HG02970 (cell line): ENCODE data around the gene NAGK.
"Not testable (repeated sequence)": the region's sequence is repeated elsewhere in the genome, so short reads cannot be mapped to it uniquely, and the experiment has no call there.

ENCODE experiments used
- ATAC-seq: cut with Tn5 transposase; IDR thresholded peaks from one replicate; pipeline ENCODE4 v1.9.1; 2021; ENCODE audit warnings: mild to moderate bottlenecking, moderate library complexity, moderate number of reproducible peaks; ENCODE audit not compliant: unreplicated experiment, low FRiP score

NAGK gene

DNA sequence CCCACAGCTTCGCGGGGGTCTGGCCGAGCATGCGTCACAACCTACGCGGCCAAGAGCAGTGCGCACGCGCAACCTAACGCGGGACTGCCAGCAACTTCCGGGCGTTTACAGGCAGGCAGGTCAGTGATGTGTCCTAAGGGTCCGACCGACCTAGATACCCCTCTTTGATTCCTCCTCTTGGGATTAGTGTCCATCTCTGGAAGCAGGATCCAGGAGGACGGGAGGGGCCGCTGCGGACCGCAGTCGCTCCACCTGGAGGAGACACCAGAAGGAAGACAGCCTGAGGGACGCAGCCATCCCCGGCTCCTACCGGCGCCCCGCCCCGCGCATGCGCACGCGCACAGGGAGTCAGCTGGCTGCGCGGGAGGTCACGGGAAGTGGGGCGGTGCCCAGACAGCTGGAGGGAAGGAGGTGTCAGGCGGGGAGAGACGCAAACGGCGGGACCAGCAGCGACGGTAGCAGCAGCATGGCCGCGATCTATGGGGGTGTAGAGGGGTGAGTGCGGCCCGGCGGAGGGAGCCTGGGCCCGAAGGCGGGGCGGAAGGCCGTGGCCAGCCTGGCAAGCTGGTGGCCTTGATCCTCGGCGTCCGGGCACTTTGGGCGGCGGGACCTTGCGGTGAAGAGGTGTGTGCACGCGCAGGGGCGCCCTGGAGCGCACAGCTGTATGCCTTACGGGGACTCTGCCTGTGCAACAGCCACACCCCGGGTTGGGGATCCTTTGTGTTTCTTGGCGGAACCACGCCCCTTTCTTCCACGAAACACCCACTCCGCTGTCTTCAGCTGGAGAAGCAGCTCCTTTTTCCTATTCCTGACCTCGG, at the start of gene NAGK:
TSS of gene NAGK (plus strand) at position 431 of the 818 bp plus-strand sequence. CDS start at position 467, 36 bp downstream.
- peak; percentile 77 for ATAC-seq

DNA sequence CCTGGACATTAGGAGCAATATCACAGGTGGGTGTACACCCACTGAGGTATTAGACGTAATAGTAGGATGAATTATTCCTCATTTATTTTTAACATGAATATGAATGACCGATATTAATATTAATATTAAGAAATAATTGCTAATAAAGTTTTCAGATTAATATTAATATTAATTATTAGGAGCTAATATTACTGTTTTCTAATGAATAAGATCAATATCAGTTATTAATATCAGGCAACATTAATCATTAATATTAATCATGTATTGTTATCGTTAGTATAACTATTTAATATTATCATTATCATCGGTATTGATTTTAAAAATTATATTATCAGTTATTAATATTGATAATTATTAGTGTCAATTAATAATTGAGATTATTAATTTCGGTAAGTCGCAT, 48.5 kb upstream of the NAGK start:
- ATAC-seq, result not testable (repeated sequence)

DNA sequence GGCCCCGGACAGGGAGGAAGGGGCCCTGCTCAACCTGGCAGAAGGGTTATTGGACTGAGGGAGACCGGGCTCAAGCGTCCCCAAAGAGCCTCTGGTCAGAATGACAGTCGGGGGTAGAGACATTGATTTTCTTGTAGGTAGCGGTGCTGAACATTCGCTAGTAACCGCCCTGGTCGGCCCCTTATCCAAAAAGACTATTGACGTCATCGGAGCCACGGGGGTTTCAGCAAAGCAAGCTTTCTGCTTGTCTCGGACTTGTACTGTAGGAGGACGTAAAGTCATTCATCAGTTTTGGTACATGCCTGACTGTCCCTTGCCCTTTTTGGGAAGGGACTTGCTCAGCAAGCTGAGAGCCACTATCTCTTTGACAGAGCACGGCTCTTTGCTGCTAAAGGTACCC, 47.1 kb upstream of the NAGK start:
- not testable (repeated sequence) for ATAC-seq

DNA sequence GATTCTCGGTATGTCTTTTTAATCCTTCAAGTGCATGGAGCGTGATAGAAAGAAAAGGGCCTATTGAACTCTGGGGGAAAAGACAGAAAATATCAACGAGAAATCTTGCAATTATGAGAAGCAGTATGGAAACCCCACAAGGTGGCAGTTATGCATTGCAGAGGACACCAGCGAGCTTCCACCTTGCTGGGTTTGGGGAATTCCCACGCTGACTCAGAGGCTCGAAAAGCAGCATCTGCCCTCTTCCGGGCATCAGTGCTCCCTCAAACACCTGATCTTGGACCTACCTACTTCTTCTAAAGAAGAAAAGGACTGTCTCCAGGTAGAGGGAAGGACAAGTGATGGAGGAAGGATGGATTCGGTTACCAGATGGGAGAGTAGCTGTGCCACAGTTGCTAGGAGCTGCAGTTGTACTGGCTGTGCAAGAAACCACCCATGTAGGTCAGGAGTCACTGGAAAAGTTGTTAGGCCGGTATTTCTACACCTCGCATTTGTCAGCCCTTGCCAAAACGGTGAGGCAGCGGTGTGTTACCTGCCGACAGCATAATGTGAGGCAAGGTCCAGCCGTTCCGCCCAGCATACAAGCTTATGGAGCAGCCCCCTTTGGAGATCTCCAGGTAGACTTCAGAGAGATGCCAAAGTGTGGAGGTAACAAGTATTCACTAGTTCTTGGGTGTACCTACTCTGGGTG, 44.8 kb upstream of the NAGK start:
- ATAC-seq, result not testable (repeated sequence)

DNA sequence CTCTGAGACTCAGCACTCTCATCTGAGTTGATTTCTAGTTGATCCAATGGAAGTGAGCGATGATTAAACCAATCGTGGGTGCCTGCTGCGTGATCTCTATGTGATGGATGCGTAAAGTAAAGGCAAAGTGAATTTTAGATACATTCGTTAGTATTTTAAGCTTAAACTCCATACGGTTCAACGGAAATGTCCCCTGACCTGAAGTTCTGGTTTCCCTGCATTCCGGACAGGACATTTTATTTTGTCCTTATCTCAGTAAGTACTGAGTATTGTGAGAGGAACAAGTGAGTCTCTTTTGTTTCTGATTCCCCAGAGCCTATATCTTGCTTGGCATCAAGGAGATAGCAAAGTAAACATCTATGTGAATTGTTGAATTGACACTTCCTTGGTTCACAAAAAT, 32.2 kb upstream of the NAGK start:
- not testable (repeated sequence) for ATAC-seq

DNA sequence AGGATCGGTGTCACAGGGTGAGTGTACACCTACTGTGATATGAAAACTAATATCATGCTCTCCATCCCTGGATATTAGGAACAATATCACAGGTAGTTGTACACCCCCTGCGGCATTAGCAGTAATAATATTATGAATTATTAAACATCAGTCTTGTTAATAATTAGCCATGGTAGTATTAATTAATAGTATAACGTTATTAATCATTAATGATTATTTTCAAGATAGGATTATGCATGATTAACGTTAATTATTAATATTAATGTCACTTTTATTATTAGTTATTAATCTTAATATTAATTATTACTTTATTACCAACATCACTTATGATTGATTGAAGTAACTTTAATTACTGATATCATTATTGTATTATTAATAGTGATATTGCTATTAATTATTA, 26.2 kb upstream of the NAGK start:
- no peak for ATAC-seq

GRCh38 chr2:71043531-71044407, 24.7 kb upstream of the NAGK start:
- no peak for ATAC-seq

DNA sequence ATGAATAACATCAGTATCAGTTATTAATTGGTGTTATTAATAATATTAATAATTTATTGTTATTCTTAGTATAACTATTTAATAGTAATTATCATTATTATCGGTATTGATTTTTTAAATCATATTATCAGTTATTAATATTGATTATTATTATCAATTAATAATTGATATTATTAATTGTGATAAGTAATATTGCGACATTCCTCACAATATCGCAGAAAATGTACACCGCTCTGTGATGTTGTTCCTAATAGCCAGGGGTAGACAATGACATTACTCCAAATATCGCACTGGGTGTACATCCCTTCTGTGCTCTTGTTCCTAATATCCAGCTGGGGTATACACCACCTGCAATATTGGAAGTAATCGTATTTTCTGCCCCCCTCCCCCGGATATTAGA, 23.3 kb upstream of the NAGK start:
- no peak for ATAC-seq

- ATAC-seq, result no peak
Observed at GRCh38 chr2:71045865-71046548, 22.4 kb upstream of the NAGK start.

DNA sequence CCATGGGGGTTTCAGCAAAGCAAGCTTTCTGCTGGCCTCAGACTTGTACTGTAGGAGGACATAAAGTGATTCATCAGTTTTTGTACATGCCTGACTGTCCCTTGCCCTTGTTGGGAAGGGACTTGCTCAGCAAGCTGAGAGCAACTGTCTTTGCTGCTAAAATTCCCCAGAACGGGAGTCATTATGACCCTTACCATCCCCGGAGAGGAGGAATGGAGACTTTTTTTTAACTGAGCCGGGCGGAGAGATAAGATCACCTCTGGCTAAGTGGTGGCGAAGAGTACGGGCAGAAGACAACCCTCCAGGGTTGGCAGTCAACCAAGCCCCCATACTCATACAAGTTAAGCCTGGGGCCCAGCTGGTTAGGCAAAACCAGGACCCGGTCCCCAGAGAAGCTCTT, 20.4 kb upstream of the NAGK start:
- no peak for ATAC-seq

GRCh38 chr2:71049704-71050360, 18.6 kb upstream of the NAGK start:
- ATAC-seq, result not testable (repeated sequence)

- not testable (repeated sequence) for ATAC-seq
Observed at GRCh38 chr2:71055206-71055740, 13.2 kb upstream of the NAGK start.

DNA sequence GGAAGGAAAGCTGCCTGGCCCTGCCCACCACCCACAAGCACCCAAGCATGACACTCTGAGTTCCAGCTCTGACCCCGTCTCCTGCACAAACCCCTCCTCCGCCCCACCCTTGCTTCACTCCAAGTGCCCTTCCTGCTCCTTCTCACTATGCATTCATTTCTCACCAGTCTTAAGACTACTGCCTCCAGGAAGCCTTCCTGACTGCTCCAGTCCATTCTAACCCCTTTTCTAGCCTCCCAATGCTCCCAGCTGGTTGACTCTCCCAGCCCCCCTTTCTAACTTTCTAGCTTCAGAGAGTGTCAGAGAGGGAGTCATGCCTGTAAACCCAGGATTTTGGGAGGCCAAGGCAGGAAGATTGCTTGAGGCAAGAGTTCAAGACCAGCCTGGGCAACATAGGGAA, 8.2 kb upstream of the NAGK start:
- no peak for ATAC-seq

DNA sequence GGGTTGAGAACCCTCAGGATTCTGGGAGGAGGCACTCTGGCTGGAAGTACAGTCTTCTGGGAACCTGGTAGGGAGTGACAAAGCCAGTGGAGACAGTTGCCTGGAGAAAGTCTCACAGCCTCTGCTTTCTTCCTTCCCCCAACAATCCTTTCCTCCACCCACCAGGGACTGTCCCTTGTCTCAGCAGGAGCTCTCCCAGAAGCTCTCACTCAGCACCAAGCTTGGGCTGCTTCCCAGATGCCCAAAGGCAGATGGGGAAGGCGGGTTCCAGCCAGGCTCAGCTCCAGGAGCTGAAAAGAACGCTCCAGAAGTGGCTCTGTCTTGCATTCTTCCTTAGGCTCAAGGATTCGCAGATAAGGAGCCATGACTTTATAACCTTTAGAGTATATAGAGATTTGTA, 7.6 kb upstream of the NAGK start:
- no peak for ATAC-seq

- ATAC-seq, result no peak
Observed at GRCh38 chr2:71063216-71063615, 5.2 kb upstream of the NAGK start.

DNA sequence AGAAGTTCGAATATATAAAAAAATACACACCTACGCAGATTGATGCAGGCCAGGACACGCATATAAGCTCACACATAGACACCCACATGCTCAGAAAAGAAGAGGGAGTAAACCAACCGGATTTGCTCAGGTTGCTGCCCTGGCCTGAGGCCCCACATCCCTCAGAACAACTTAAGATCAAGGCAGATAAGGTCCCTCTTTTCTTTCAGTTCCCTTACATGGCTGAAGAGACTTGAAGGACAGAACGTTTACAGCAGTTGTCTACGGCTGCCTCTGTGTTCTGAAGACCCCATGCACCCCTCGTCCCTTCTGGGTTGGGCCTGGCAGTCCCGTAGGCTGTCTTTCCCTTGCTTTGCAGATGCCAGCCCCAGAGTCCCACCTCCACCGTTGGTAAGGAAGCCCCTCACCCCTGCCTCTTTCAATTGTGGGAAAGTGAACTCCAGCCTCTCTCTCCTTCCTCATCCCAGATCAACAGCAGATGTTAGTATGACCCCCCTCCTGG, 4.3 kb upstream of the NAGK start:
- ATAC-seq, result no peak

- ATAC-seq, result no peak
Observed at GRCh38 chr2:71064754-71065621, 3.5 kb upstream of the NAGK start.

DNA sequence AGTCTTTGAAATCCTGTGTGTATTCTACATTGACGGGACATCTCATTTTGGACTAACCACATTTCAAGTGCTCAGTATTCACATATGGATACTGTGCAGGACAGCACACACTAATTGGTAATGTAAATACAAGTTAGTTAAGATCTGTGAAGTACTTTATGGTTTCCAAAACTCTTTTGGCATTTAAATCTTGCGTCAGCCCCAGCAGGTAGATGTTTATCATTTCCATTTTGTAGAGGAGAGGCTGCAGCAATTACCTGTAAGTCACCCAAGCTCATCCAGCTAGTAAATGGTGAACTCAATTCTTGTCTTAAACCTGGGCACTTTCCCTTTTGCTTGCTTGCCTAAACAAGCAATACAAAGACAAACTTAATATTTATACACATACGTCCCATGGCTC, 1.6 kb upstream of the NAGK start:
- no peak for ATAC-seq
